Fibroblast of lung (primary cell): ENCODE data around the gene IL17RD.

Experiments used
- CTCF ChIP-seq, 2 donors: IDR thresholded peaks in 1 of 2; conservative IDR thresholded peaks in 1 of 2; 1 replicate in 1 of 2; 2 replicates in 1 of 2; pipeline ENCODE4 v1.5.1; 2011 to 2012; ENCODE audit warnings: low read length in 2 of 2, control low read depth in 1 of 2, inconsistent platforms in 1 of 2, low read depth in 1 of 2, mild to moderate bottlenecking in 1 of 2
- EZH2 ChIP-seq: IDR thresholded peaks from 2 replicates; pipeline ENCODE4 v1.5.1; 2012; ENCODE audit warnings: low read length, control low read depth, mild to moderate bottlenecking; ENCODE audit errors: missing control alignments

GRCh38 chr3:57150113-57150581, 15.0 kb downstream of the IL17RD start:
- TF ChIP-seq CTCF (conservative IDR thresholded peaks at IDR 0.05 in 1 of 2, IDR thresholded peaks at IDR 0.05 in 1 of 2; ENCODE audit: low read depth in 1 of 2, low read length in 2 of 2) (no peak), EZH2 (no peak)
